HuH-7.5 (cell line): Measurements from ENCODE around the gene VAV2.

Source experiments
- DNase-seq: peaks from one replicate; pipeline ENCODE4 v3.0.0; 2011; ENCODE audit warnings: low spot score

Gene VAV2

DNA sequence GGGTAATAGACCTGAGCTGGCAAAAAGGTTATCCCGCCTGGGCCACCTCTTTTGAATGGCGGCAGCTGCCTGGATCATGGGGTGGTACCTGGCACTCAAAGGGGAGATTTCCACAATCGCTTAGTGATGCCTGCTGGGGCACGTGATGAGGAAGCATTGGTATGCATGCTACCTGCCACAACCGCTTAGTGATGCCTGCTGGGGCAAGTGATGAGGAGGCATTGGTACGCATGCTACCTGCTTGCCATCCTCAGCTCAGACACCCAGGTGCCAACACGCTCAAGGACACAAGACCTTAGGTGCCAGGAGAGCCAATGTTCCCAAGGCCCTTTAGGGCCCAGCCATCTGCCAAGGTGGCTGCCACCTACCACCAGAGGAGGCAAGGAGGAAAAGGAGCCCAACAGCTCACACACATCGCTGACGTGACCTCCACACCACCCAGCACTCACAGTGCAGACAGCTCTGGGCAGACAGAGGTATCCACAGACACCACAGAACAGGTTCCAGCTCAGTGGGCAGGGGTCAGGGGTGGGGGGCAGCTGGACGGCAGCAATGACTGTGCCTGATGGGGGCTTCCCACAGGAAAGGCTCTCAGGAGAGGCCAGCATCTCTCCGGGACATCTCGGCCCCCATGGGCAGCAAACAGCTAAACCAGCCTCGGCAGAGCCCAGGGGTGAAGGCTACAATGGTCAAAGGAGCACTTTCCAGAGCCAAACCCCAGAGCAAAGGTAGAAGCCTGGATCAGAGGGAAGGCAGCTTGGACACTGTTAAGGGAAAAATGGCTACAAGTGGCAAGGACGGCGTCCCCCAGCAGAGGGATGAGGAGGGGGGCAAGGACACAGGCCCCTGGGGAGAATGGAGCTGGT lies 210.9 kb downstream of the VAV2 start:
- DNase-seq: no peak

DNA sequence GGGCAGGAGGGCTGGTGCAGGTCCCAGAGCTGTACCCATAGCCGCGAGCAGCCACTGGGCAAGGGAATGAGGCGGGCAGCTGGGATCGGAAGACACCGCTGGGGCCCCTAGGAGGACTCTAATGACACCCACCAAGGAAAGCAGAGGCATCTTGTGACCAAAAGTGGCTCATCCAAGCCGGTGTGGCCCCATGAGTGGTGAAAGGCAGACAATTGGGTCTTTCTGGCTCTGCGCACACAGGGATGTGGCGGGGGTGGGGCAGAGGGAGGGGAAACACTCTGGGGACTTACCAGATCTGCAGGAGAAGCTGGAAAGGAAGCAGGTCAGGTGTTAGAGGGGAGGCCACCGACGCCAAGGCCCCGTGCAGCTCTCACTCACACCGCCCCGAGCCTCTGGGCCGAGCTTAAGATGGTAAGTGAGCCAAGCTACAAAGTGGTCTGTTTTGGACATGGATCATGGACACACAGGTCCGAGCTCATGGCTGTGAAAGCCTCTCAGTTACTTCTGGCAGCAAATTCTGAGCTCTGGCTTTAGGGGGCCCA lies 211.6 kb downstream of the VAV2 start:
- DNase-seq: no peak

DNA sequence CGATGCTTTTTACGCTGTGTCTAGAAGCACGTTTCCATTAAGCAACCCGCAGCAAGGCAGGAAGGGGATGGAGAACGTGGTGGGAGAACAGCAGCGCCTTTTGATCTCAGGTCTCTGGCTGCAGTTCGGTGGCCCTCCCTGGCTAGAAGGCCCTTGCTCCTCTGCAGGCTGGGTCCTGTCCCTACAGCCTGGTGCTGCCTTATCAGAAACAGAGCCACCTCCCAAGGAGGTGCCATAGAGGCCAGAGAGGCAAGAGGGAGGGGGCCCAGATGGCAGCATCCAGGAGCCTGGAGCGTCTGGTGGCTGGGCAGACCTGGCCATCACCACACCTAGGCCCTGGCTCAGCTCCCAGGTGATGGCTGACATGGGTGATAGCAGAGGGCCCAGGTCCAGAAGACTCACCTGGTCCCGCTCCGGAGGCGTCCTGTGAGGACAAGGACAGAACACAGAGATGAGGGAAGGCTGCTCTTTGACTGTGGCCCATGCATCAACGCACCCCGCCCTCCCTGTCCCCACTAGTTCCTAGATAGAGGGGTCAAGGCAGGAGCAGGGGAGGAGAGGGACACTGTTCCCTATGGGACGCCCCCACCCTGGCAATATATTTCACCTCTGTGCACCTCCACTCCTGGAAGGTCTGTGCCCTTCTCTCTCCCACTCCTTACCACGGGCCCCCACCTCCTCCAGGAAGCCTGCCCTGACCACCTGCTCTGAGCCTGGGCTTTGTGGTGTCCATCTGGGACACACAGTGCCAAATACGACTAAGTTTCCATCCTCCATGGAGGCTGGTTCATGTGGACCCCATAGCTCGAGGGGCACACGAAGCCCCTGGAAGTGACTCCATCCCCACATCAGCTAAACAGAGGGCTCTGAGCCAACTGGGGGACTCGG lies 212.4 kb downstream of the VAV2 start:
- no peak for DNase-seq

DNA sequence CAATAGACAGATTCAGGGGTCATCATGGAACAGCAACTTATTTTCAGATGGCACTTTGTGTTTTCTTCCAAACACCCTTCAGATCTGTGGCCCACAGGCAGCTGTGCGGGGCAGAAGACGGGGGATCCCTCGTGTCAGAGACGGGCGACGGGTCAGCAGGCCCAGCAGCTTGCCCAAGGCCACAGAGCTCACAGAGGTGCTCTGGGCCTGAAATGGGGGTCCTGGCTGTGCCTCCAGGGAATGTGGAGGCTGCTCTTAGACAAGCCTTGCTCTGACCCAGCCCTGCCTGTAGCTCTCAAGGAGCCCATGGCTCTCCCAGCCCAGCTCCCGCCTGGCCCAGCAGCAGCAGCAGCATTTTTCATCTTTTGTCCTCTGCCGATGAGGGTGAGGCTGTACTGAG lies 213.0 kb downstream of the VAV2 start:
- no peak for DNase-seq

DNA sequence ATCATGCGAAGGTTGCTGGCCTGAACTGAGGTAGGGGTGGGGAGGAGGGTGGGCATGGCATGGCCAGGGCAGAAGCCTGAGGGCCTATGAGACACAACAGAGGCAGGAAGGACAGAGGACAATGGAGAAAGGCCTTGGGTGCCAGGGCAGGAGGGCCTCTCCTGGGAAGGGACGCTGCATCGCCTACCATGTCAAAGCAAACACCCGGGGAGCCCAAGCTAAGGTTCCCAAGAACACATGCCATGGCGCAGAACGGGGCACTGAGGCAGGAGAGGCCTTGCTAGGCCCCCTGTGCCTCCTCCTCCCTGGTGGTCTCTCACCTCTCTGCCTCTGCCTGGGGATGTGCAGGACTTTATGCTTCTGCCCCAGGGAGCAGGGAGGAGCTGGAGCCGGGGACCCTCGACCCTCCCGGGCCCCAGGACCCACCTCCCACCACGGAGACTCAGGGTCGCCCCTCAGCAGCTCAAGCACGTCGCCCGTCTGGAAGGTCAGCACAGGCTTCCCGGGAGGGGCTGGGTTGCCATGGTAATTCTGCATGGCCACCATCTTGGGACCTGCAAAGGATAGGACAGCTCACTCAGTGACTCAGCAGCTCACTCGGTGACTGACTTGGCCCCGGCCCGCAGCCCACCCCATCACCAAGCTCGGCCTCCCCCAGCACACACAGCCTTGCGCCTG lies 213.6 kb downstream of the VAV2 start:
- no peak for DNase-seq

DNA sequence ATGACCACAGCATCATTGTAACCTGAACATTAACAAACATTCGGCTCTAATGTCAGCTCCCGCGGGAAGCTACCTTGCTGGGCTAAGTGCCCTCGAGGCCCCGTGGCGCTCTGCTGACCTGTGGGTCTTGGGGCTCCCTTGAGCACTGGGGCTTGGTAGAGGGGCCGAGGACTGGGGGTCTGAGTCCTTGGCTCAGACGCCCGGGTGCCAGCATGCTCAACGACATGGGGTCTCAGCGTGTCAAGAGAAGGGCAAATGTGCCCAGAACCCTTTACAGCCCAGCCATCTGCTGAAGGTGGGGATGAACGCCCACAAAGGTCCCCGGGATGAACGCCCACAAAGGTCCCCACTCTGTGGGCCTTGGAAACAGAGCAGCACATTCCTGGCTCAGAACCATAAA lies 214.3 kb downstream of the VAV2 start:
- DNase-seq: no peak

DNA sequence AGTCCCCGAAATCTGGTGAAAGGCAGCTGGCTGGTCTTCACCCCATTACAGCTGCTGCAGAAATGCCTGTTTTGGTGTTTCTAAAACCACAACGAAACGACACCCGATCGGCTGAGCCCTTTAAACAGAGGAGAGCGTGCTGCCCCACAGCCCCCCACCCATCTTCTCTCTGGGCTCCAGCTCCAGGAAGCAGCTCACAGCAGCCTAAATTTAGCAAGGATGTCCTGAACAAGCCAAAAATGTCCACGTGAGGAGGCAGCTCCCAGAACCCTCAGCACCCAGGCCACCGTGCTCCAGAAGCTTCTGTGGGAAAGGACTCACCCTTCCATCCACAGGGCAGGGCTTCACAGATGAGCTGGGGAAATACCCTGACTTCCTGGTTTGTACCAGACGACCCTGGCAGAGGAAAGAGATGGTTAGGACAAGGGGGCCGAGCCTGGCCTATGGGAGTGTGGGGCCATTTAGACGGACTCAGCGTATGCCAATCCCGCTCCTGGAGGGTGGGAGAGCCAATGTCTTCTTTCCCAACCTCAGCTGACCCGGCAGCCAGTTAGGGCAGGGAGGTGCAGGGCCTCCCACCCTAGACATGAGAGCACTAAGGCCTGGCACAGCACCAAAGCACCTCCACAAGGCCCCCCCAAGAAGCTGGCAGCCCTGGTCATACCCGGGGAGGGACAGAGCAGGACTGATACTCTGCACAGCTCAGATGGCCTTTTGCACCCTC lies 214.9 kb downstream of the VAV2 start:
- no peak for DNase-seq

DNA sequence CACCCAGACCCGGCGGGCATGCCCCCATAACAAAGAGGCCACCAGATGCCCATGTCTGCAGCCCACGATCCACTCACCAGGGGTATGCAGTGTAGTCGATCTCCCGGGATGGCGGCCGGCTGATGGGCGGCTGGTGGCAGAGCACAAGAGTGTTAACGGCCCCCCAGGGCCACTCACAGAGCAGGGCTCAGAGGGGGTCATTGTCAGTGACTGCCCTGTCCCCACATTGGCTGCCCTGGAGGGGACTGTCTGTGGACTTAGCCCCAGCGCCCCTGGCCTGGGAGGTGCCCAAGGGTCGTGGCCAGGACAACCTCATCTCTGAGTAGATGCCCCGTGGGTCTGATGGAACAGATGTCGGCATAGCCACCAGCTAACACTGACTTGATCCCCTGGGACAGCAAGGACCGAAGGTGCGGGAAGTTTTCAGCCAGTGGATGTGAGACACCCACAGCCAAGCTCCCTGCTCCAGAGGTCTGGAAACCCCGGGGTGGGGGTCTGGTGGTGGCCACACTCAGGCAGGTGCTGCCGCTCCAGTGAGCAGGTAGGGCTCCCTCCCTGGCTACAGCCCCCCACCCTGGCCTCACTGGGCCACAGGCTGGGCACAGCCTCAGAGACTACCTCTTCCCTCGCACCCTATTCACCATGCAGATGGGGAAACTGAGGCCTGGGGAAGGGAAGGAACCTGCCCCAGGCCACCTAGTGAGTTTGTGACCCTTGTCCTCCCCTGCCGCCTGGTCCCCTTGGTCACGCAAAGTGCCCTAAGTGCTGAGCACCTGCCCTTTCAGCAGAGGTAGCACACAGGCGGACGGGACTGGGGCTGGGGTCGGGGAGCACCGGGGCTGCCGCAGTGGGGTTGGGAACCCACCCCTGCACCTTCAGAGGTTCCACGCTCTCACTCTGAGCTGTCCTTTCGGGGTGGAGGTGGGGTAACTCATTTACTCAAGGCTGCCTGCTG lies 215.9 kb downstream of the VAV2 start:
- no peak for DNase-seq

DNA sequence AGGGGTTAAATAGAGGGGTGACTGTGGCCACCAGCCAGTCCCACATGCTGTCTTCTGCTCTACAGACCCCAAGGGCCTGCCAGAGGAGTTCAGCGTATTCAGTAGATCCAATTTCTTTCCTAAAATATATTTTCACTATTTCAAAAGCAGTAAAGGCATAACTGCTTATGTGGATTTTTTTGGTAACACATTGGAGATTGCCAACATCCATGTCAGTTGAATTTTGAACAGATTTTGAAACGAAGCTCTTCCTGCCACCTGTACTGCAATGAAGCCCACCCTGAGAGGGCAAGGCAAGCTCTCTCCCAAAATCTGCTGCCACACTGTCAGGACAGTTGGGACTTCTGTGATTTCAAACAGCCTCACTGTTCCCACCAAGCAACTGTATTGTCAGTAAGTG lies 216.8 kb downstream of the VAV2 start:
- DNase-seq: no peak

DNA sequence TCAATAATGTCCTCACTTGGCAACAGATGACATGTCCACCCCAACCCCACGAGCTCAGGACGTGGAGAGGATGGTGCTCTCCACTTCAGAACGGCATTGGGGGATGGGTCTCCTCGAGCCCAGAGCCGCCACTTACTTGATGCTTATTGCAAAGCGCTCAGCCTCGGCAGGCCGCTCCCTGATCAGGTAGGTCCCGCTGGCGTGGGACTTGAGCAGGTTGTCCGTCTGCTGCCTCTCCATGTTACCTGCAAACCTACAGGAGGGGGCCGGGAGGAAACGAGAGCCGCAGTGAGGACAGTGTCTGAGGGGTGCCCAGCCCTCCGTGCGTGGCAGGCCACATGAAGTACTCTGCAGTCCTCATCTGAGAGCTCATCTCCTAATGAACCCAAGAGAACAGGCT lies 217.3 kb downstream of the VAV2 start:
- no peak for DNase-seq

DNA sequence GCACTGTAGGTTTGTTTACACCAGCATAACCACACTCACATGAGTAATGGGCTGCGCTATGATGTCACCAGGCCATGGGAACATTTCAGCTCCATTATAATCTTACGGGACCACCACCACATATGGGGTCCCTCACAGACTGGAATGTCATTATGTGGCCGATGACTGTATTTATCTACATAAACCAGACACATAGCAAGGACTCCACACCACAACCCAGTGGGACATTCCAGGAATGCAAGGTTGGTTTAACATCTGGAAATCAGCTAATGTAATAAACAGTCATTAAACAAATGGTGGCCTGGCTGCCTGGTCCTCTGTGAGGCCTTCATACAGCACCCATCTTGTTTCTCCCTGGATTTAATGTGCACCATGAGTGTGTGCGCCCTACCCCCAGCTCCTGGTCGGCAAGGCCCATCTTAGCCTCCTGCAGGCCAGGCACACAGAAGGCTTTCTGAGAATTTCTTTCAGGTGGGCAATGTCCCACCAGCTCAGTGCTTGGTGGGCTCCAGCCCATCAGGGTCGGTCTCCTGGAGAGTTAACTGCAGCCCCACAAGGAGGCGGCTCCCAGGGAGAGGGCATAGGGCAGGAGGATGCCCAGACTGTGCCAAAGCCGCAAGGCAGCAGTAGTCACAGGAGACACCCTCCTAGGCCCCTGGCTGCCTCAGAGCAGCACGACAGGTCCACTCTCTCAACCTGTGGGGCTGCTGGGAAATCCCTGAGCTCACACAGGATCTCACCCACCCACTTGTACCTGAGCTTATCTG lies 218.1 kb downstream of the VAV2 start:
- no peak for DNase-seq

DNA sequence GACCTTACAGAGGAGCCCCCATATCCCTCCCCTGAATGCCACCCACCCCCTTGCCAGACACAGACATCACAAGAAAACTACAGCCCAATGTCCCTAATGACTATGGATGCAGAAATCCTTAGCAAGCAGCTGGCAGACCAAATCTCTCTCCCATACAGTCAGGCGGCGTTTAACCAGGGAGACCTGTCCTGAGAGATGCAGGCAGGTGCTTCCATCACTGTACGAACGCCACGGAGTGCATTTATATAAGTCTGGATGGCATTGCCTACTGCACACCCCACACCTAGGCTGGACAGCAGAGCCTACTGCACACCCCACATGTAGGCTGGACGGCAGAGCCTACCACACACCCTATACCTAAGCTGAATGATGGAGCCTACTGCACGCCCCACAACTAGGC lies 219.5 kb downstream of the VAV2 start:
- no peak for DNase-seq

DNA sequence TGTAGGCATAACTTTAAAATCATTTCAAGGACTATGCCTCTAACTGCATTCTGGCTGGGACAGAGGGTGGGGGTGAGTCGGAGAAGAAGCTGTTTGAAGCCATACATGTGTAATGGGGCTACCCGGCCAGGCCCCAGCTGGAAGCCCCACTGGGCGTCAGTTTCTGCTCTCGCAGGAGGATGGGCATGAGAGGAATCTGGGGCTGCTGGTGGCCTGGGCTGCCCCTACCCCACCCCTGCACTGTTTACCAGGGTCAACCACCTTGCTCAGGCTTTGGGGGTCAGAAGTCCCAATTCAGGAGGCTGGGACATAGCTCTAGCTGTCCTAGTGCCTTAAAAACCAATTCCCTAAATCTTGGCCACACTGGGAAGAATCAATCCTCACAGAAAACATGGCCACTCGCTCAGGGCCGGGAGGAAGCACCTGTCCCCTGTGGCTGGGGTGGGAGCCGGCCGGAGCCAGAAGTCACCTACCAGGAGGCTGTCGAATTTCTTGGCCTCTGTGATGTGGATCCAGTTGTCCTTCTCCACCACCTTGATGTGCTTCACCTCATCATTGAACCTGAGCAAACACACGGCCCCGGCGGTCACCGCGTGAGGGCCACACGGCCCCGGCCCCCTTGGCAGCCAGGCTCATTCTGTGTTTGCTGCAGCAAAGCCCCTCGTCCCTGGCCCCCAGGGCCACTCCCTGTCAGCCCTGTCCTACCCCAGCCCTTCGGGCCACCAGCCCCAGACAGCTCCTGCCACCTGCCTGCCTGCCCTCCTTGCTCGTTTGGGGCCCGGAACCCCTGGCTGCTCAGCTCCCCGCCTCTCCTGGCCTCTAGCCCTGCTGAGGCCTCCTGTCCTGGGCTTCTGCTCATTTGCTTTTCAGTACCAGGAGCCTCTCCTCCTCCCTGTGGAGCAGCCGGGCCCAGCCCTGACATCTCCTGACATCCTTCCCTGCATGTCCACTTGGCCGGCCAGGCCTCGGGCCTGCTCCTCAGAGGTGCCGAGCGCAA lies 220.3 kb downstream of the VAV2 start:
- no peak for DNase-seq

DNA sequence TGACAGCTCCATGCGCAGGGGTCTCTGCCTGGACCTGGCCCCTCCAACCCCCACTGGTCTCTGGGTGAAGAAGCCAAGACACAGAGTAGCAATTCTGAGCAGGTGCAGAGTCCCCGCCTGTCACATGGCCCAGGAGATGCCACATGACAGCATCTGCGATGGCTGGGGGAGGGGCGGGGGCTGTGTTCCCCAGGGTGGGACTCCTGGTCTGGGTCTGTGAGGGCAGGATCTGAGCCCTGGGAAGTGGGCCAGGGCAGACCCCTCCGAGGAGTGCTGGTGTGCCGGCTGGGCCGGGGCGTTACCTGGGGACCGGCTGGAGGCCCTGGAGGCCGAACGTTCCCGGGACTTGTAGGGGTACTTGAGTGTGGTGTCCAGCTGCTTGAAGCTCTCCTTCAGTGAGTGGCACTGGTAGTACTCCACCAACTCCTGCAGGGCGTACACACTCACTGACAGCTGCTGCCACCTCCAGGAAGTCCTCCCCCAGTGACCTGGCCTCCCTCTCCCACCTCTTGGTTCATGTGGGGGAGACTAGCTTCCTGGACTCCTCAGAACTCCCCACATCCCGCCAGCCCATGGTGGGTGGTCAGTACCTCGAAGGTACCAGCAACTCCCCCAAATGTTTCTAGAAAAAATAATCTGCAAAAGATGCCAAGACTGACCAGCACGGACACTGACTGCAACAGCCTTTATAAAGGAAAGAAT lies 221.9 kb downstream of the VAV2 start:
- no peak for DNase-seq

DNA sequence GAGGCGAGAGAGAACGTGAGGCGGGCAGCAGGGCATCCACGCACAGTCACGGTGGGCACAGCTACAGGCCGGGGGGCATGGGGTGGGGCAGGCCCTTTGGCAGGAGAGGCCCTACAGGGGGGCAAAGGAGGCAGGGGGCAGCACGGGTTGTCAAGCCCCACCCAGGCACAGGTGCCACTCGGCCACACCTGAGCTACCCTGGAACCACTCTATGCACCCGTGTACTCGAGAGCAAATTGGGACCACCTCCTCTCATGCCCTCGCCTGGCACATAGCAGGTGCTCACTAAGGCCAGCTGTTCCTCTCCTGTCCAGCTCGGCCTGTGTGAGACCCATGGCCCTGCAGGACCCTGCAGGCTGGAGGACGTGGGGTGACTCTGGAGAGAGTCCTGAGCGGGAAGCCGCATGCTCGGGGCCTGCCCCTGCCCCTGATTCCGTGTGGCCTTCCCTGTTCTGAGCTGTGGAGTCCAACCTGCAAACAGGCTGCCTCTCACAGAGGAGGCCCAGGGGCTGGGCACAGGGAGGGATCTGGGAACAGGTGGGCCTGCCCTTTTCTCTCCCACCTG lies 222.5 kb downstream of the VAV2 start:
- DNase-seq: no peak

DNA sequence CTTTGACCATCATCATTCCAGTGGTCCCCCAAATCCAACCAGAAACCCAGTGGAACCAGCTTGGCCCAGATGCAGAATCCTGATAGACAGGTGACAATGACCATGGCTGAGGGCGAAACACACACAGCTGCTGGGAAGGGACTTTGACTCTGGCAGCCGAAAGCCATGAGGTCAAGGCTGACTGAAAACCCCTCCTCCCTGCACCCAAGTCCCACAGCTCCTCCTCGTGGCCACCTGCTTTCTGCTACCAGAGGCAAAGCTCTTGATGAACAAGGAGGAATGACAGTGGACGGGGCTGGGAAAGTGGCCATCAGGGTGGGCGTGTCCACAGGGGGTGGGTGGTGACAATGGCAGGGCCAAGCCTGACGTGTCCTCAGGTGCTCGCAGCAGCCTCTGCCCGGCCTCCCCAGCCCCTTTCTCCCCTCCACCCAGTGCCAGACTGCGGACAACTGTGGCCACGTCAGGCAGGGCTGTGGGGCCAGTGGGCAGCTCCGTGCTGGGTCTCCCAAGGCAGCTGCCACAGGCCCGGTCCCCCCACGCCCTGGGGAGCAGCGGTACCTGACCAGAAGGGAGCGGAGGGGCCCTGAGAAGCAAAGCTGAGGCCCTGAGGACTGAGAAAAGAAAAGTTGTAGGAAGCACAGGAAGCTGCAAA lies 223.1 kb downstream of the VAV2 start:
- DNase-seq: peak; percentile 97

DNA sequence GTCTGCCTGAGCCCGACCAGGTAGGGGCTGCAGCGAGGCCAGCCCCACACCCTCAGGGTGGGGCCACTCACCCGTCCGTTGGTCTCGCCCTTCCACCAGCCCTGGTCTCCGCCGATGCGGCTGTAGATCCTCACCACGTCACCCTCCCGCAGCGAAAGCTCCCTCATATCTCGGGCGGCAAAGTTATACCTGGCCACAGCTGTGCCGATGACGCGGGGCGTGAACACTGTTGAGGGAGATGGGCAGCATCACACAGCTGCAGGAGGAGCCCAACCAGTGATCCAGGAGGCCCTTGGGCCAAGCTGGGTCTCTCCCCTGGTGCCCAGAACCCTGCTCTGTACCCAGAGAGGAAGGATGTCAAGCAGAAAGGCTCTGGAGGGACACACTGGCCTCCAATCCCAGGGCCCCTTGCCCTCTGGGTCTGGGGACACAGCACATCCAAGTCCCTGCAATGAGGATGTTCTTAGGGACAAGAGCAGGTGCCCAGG lies 223.7 kb downstream of the VAV2 start:
- DNase-seq: no peak
